Fibroblast of lung (primary cell): Measurements from ENCODE around the gene ESF1. TPM values are rescaled to one million over a fixed set of nuclear protein-coding genes. Genes with fewer than 3 reads are reported as not detected.

Source experiments
- DNase-seq, 2 donors: peaks; one replicate each; pipeline versions ENCODE4 v3.0.0 to v3.0.0-alpha.2; 2010; ENCODE audit warnings: low read depth in 2 of 2
- H2AFZ ChIP-seq: 2 replicates; pipeline ENCODE4 v1.5.1; 2012; ENCODE audit warnings: low read length, control low read depth, inconsistent platforms
- H3K27ac ChIP-seq: 2 replicates; pipeline ENCODE4 v1.5.1; 2011; ENCODE audit warnings: low read length, control low read depth; ENCODE audit not compliant: insufficient read depth
- H3K27me3 ChIP-seq: 2 replicates; pipeline ENCODE4 v1.5.1; 2011; ENCODE audit warnings: mild to moderate bottlenecking, low read length; ENCODE audit not compliant: control insufficient read depth, insufficient read depth
- H3K36me3 ChIP-seq: 2 replicates; pipeline ENCODE4 v1.5.1; 2011; ENCODE audit warnings: low read length; ENCODE audit not compliant: control insufficient read depth, insufficient read depth
- H3K4me1 ChIP-seq: 2 replicates; pipeline ENCODE4 v1.5.1; 2011; ENCODE audit warnings: low read length; ENCODE audit not compliant: control insufficient read depth, insufficient read depth; ENCODE audit errors: extremely low read depth
- H3K4me2 ChIP-seq: 2 replicates; pipeline ENCODE4 v1.5.1; 2011; ENCODE audit warnings: low read length, control low read depth; ENCODE audit not compliant: insufficient read depth; ENCODE audit errors: extremely low read depth
- H3K4me3 ChIP-seq, 4 experiments: fragments of 200-600 bp in 1 of 4; sonication (generic) in 1 of 4; replicated peaks in 1 of 4; 2 replicates each; pipeline ENCODE4 v1.5.1; 2011 to 2016; ENCODE audit warnings: low read length in 4 of 4, low read depth in 3 of 4, mild to moderate bottlenecking in 3 of 4, control low read depth in 2 of 4, inconsistent platforms in 1 of 4, mixed read lengths in 1 of 4; ENCODE audit not compliant: insufficient read depth in 1 of 4; ENCODE audit errors: control extremely low read depth in 1 of 4
- H3K79me2 ChIP-seq: 2 replicates; pipeline ENCODE4 v1.5.1; 2012; ENCODE audit warnings: mild to moderate bottlenecking, low read length, inconsistent platforms; ENCODE audit not compliant: control insufficient read depth, insufficient read depth
- H3K9ac ChIP-seq: 2 replicates; pipeline ENCODE4 v1.5.1; 2011; ENCODE audit warnings: mild to moderate bottlenecking, low read length, control low read depth; ENCODE audit not compliant: insufficient read depth
- H3K9me3 ChIP-seq: 2 replicates; pipeline ENCODE4 v1.5.1; 2012; ENCODE audit warnings: low read depth, low read length; ENCODE audit not compliant: control insufficient read depth, insufficient read depth
- H4K20me1 ChIP-seq: 2 replicates; pipeline ENCODE4 v1.5.1; 2011; ENCODE audit warnings: low read length; ENCODE audit not compliant: control insufficient read depth, insufficient read depth; ENCODE audit errors: extremely low read depth
- CTCF ChIP-seq, 2 donors: IDR thresholded peaks in 1 of 2; conservative IDR thresholded peaks in 1 of 2; 1 replicate in 1 of 2; 2 replicates in 1 of 2; pipeline ENCODE4 v1.5.1; 2011 to 2012; ENCODE audit warnings: low read length in 2 of 2, control low read depth in 1 of 2, inconsistent platforms in 1 of 2, low read depth in 1 of 2, mild to moderate bottlenecking in 1 of 2
- EZH2 ChIP-seq: IDR thresholded peaks from 2 replicates; pipeline ENCODE4 v1.5.1; 2012; ENCODE audit warnings: low read length, control low read depth, mild to moderate bottlenecking; ENCODE audit errors: missing control alignments
- polyA plus RNA-seq, 2 donors: library from polyadenylated mRNA; depleted of rRNA in 1 of 2; stranded (reverse) in 1 of 2; unstranded in 1 of 2; fragments of >200 nt; gene quantifications; 2 replicates each; pipeline ENCODE4 v1.2.1, GENCODE V29; 2011 to 2012; ENCODE audit warnings: missing spikeins in 1 of 2
- total RNA-seq: library from RNA; depleted of rRNA; stranded (reverse); fragments of >200 nt; gene quantifications from 2 replicates; pipeline ENCODE4 v1.2.1, GENCODE V29; 2014

The ESF1 gene
- total and polyA plus RNA-seq, 2 donors (not counting 1 experiment from before 2014, with no cell fraction given): 7.3 to 13.2 TPM

GRCh38 chr20:13684566-13685222 is 100.0 kb downstream of the ESF1 start:
- Histone ChIP-seq H3K4me3 (no peak overlapping the region), H3K27me3 (no peaks in the 10 kb centered on the region), H3K79me2 (no peaks in the 10 kb centered on the region), H3K4me1 (no peaks in the 10 kb centered on the region), H3K36me3 (no peaks in the 10 kb centered on the region), H2AFZ (no peak overlapping the region), H3K27ac (no peak overlapping the region), H3K9ac (no peak overlapping the region), H3K9me3 (no peaks in the 10 kb centered on the region), H4K20me1 (no peaks in the 10 kb centered on the region), H3K4me2 (no peak overlapping the region)
- no peak for TF ChIP-seq CTCF (conservative IDR thresholded peaks at IDR 0.05 in 1 of 2, IDR thresholded peaks at IDR 0.05 in 1 of 2; ENCODE audit: low read depth in 1 of 2, low read length in 2 of 2)
- TF ChIP-seq EZH2: no peak
- DNase-seq: no peak

GRCh38 chr20:13683833-13684232 is 100.9 kb downstream of the ESF1 start:
- no peak overlapping the region for H3K4me2 ChIP-seq
- H3K27ac ChIP-seq: no peak overlapping the region
- H4K20me1 ChIP-seq: no peaks in the 10 kb centered on the region
- no peaks in the 10 kb centered on the region for H3K4me1 ChIP-seq
- no peak overlapping the region for H3K4me3 ChIP-seq
- TF ChIP-seq EZH2: no peak
- TF ChIP-seq CTCF (conservative IDR thresholded peaks at IDR 0.05 in 1 of 2, IDR thresholded peaks at IDR 0.05 in 1 of 2; ENCODE audit: low read depth in 1 of 2, low read length in 2 of 2): no peak
- no peak overlapping the region for H2AFZ ChIP-seq
- no peaks in the 10 kb centered on the region for H3K9me3 ChIP-seq
- H3K79me2 ChIP-seq: no peaks in the 10 kb centered on the region
- no peak overlapping the region for H3K9ac ChIP-seq
- DNase-seq: no peak
- no peaks in the 10 kb centered on the region for H3K36me3 ChIP-seq
- H3K27me3 ChIP-seq: no peaks in the 10 kb centered on the region

GRCh38 chr20:13681248-13682125 is 103.2 kb downstream of the ESF1 start:
- no peak overlapping the region for H3K27ac ChIP-seq
- TF ChIP-seq EZH2 (no peak), CTCF (conservative IDR thresholded peaks at IDR 0.05 in 1 of 2, IDR thresholded peaks at IDR 0.05 in 1 of 2; ENCODE audit: low read depth in 1 of 2, low read length in 2 of 2) (no peak)
- H3K9ac ChIP-seq: no peak overlapping the region
- no peaks in the 10 kb centered on the region for H3K9me3 ChIP-seq
- no peak overlapping the region for H3K4me3 ChIP-seq
- H3K4me2 ChIP-seq: no peak overlapping the region
- H3K79me2 ChIP-seq: no peaks in the 10 kb centered on the region
- H3K27me3 ChIP-seq: no peaks in the 10 kb centered on the region
- DNase-seq: no peak
- no peaks in the 10 kb centered on the region for H3K4me1 ChIP-seq
- no peaks in the 10 kb centered on the region for H3K36me3 ChIP-seq
- H2AFZ ChIP-seq: no peak overlapping the region
- H4K20me1 ChIP-seq: no peaks in the 10 kb centered on the region
